NCI-H146 (cell line): ENCODE results near the gene CEP55.
"Not testable (repeated sequence)": the region's sequence is repeated elsewhere in the genome, so short reads cannot be mapped to it uniquely, and the experiment has no call there.

Experiments used
- DNase-seq: peaks from one replicate; lab custom pipeline; 2025; lab: John Stamatoyannopoulos, UW

Gene CEP55

GRCh38 chr10:93496322-93497041 is at the start of gene CEP55:
TSS of gene CEP55 (plus strand) at chr10:93496612. CDS start at chr10:93500052, 3,440 bp downstream.
- peak; percentile 95 for DNase-seq

GRCh38 chr10:93447019-93447418 is 49.4 kb upstream of the CEP55 start:
- no peak for DNase-seq

- no peak for DNase-seq
Measured at GRCh38 chr10:93447970-93448369, 48.4 kb upstream of the CEP55 start.

GRCh38 chr10:93451244-93451947 is 45.0 kb upstream of the CEP55 start:
- no peak for DNase-seq

- DNase-seq, result no peak
Measured at GRCh38 chr10:93452143-93452542, 44.3 kb upstream of the CEP55 start.

- DNase-seq, result no peak
Measured at GRCh38 chr10:93454146-93454545, 42.3 kb upstream of the CEP55 start.

GRCh38 chr10:93454736-93455135 is 41.7 kb upstream of the CEP55 start:
- DNase-seq, result no peak

- DNase-seq, result no peak
Measured at GRCh38 chr10:93456480-93456879, 39.9 kb upstream of the CEP55 start.

- DNase-seq, result no peak
Measured at GRCh38 chr10:93457511-93457910, 38.9 kb upstream of the CEP55 start.

GRCh38 chr10:93458821-93459257 is 37.6 kb upstream of the CEP55 start:
- DNase-seq, result no peak

GRCh38 chr10:93459466-93459865 is 36.9 kb upstream of the CEP55 start:
- no peak for DNase-seq

GRCh38 chr10:93461109-93461806 is 35.2 kb upstream of the CEP55 start:
- DNase-seq, result peak; percentile 45

GRCh38 chr10:93461807-93462178 is 34.6 kb upstream of the CEP55 start:
- DNase-seq, result peak; percentile 87

- DNase-seq, result no peak
Measured at GRCh38 chr10:93462371-93462770, 34.0 kb upstream of the CEP55 start.

- DNase-seq, result no peak
Measured at GRCh38 chr10:93462881-93463280, 33.5 kb upstream of the CEP55 start.

GRCh38 chr10:93463723-93464476 is 32.5 kb upstream of the CEP55 start:
- no peak for DNase-seq

GRCh38 chr10:93464776-93465388 is 31.5 kb upstream of the CEP55 start:
- DNase-seq, result no peak

GRCh38 chr10:93465806-93466675 is 30.4 kb upstream of the CEP55 start:
- no peak for DNase-seq

GRCh38 chr10:93467635-93468034 is 28.8 kb upstream of the CEP55 start:
- DNase-seq, result not testable (repeated sequence)

GRCh38 chr10:93468461-93469213 is 27.8 kb upstream of the CEP55 start:
- DNase-seq, result no peak
